Stimulated activated CD8-positive, alpha-beta memory T cell treated with anti-CD3 and anti-CD28 coated beads, Interleukin-4, amount 100 ng/mL, for 48 hours (primary cell): ENCODE measurements around the gene MITD1.
"Not testable (repeated sequence)": the region's sequence is repeated elsewhere in the genome, so short reads cannot be mapped to it uniquely, and the experiment has no call there.

ENCODE experiments used
- DNase-seq: peaks from one replicate; pipeline ENCODE4 v3.0.0-alpha.2; 2020

The MITD1 gene

GRCh38 chr2:99180755-99181623 lies at the start of gene MITD1, which contains the start of gene MRPL30:
Gene MITD1, minus strand, starts transcription at chr2:99181058. Its CDS starts 77 bp downstream, at chr2:99180981.
Gene MRPL30, plus strand, starts transcription at chr2:99181184. Its CDS starts 5,020 bp downstream, at chr2:99186204.
- DNase-seq = peak; percentile 89

- no peak for DNase-seq
Measured at GRCh38 chr2:99217929-99218501, 37.2 kb upstream of the MITD1 start.

- no peak for DNase-seq
Measured at GRCh38 chr2:99216096-99216495, 35.2 kb upstream of the MITD1 start.

GRCh38 chr2:99205491-99205890 lies 24.6 kb upstream of the MITD1 start:
- no peak for DNase-seq

GRCh38 chr2:99201959-99202678 lies 21.3 kb upstream of the MITD1 start:
- DNase-seq = no peak

GRCh38 chr2:99200076-99200800 lies 19.4 kb upstream of the MITD1 start:
- no peak for DNase-seq

- DNase-seq = no peak
Measured at GRCh38 chr2:99198103-99198841, 17.4 kb upstream of the MITD1 start.

GRCh38 chr2:99192364-99192763 lies 11.5 kb upstream of the MITD1 start:
- DNase-seq = not testable (repeated sequence)

- no peak for DNase-seq
Measured at GRCh38 chr2:99190548-99190947, 9.7 kb upstream of the MITD1 start.

- no peak for DNase-seq
Measured at GRCh38 chr2:99188357-99188756, 7.5 kb upstream of the MITD1 start.

- no peak for DNase-seq
Measured at GRCh38 chr2:99187011-99187410, 6.2 kb upstream of the MITD1 start.

- no peak for DNase-seq
Measured at GRCh38 chr2:99184811-99185210, 4.0 kb upstream of the MITD1 start.

GRCh38 chr2:99183025-99183424 lies 2.2 kb upstream of the MITD1 start:
- DNase-seq = no peak

GRCh38 chr2:99181624-99182000 lies 754 bp upstream of the MITD1 start:
- no peak for DNase-seq

- no peak for DNase-seq
Measured at GRCh38 chr2:99171377-99172140, 9.3 kb downstream of the MITD1 start.

GRCh38 chr2:99169534-99169933 lies 11.3 kb downstream of the MITD1 start:
- DNase-seq = no peak

- DNase-seq = no peak
Measured at GRCh38 chr2:99166218-99166617, 14.6 kb downstream of the MITD1 start.

GRCh38 chr2:99159594-99159993 lies 21.3 kb downstream of the MITD1 start:
- DNase-seq = no peak

GRCh38 chr2:99158599-99158998 lies 22.3 kb downstream of the MITD1 start:
- no peak for DNase-seq

- DNase-seq = no peak
Measured at GRCh38 chr2:99156891-99157290, 24.0 kb downstream of the MITD1 start.
